ENCODE measurements around the gene AIPL1.

AIPL1 gene

DNA sequence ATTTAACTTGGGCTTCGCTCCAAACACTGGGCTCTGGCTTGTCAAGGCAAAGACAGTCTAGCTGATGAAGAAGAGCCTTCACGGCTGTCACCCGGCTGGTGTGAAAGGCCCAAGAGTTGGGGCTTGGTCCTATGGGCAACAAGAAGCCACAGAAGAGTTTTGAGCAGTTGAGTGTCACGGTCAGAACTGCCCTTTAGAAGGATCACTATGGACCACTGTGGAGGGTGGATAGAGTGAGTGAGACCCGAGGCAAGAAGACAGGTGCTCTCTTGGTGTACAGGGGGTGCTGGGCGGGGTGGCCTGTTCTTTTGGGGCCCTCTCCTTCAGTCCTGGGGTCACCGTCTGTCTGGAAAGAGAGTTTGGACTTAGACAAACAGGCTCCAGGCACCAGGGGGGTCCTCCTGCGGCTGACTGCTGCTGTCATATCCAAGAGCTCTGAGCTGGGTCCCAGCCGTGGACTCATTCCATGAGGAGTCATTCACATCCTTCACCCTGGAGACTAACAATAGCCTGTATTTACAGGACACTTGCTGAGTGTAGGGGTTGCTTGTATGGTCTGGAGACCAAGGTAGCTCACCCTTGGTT is 11.7 kb upstream of the AIPL1 start:
- peaks cover 14% of the 10 kb centered on the region for H3K36me3 ChIP-seq (ENCODE audit: insufficient read depth, low read length)
- no peaks in the 10 kb centered on the region for H3K9me3 ChIP-seq (ENCODE audit: control insufficient read depth, insufficient read depth, low read length)
- no peak overlapping the region for H3K9ac ChIP-seq (ENCODE audit: low read depth, low read length)
- peaks cover 3% of the 10 kb centered on the region; the same call in 1 of the 2 replicates for H3K4me1 ChIP-seq (ENCODE audit: insufficient read depth, low read length)

DNA sequence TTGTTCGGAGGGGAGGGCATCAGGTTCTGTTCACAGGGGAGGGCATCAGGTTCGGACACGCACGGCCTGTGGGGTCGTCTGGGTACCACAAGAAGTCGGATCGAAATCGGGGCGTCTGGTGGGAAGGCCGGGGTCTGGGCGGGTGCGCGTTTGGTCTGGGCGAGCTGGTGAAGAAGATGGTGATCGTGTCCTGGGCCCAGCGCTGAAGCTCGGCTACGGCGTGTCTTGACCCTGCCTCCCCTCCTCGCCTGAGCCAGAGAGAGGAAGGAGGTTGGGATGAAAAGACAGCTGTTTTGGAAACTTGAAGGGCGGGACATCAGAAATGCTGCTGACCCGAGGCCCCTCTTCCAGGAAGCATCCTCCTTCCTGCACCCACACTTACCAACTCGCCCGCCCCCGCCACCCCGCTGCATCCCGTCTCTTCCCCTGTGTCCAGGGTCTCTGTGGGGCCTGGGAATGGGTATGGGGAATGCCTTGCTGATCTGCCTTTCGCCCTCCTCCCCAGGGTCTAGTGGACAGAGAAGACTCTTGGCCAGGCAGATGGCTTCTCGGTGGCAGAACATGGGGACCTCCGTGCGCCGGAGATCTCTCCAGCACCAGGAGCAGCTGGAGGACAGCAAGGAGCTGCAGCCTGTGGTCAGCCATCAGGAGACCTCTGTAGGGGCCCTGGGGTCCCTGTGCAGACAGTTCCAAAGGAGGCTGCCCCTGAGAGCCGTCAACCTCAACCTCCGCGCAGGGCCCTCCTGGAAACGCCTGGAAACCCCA is 9.8 kb upstream of the AIPL1 start:
- Histone ChIP-seq H3K9me3 (ENCODE audit: control insufficient read depth, insufficient read depth, low read length) (no peaks in the 10 kb centered on the region), H3K36me3 (ENCODE audit: insufficient read depth, low read length) (peaks cover 13% of the 10 kb centered on the region), H3K4me1 (ENCODE audit: insufficient read depth, low read length) (peaks cover 5% of the 10 kb centered on the region), H3K9ac (ENCODE audit: low read depth, low read length) (peak overlapping the region; percentile 81)

DNA sequence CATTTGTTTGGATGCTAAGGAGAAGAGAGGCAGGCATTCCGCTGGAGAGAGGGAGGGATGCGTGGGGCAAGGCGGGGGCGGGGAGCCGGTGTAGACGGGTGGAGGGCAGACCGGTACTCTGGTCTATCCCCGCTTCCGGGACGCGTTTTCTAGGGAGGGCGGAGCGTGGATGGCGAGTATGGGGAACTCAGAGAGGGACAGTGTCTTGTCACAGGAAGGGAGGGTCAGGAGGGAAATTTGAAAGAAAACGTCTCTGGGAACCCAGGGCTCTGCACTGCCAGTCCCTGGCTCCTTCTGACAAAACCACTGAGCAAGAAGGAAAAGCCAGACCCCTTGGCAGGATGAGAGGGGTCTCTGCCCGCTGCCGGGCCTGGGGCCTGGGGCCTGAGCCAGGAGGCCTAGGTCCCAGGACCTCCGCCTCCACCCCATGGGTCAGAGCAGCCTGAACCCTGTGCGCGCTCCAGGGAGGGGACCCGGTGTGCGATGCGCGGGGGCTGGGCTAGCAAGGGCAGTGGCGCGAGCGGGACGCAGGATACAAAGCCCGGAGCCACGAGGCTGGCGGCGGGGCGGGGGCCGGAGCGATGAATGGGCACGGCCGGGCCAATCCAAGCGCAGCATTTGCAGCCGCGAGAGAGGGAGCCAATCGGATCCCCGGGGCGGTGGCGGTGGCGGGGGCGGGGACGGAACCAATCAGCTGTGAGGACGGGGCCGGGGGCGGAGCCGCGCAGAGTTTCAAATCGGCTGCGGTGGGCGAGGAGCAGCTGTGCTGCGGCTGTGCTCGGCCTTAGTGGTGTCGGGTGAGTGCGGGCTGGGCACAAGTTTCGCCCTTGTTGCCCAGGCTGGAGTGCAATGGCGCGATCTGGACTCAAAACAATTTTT is 9.0 kb upstream of the AIPL1 start, which contains the start of gene PIMREG:
PIMREG (plus strand) TSS at position 764 of the 879 bp plus-strand sequence. CDS start 656 bp downstream, outside the sequence.
- Histone ChIP-seq H3K36me3 (ENCODE audit: insufficient read depth, low read length) (peaks cover 7% of the 10 kb centered on the region), H3K9me3 (ENCODE audit: control insufficient read depth, insufficient read depth, low read length) (peaks cover 3% of the 10 kb centered on the region; the same call in 1 of the 2 replicates), H3K4me1 (ENCODE audit: insufficient read depth, low read length) (peaks cover 9% of the 10 kb centered on the region), H3K9ac (ENCODE audit: low read depth, low read length) (peak within 1 kb of the TSS; percentile 81)

DNA sequence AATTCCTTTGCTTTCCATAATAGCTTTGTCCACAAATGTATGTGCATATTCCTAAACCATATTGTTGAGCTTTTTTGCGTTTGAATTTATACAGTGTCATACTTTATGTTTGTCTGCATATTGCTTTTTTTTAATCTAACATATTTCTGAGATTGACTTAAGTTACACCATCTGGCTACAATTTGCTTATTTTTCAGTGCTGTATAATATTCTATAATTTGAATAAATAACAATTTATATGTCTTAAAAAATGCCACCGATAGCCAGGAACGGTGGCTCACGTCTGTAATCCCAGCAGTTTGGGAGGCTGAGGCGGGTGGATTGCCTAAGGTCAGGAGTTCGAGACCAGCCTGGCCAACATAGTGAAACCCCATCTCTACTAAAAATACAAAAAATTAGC is 7.9 kb upstream of the AIPL1 start:
- Histone ChIP-seq H3K9me3 (ENCODE audit: control insufficient read depth, insufficient read depth, low read length) (peaks cover 3% of the 10 kb centered on the region; the same call in 1 of the 2 replicates), H3K36me3 (ENCODE audit: insufficient read depth, low read length) (peaks cover 7% of the 10 kb centered on the region), H3K4me1 (ENCODE audit: insufficient read depth, low read length) (peaks cover 9% of the 10 kb centered on the region), H3K9ac (ENCODE audit: low read depth, low read length) (no peak overlapping the region)

DNA sequence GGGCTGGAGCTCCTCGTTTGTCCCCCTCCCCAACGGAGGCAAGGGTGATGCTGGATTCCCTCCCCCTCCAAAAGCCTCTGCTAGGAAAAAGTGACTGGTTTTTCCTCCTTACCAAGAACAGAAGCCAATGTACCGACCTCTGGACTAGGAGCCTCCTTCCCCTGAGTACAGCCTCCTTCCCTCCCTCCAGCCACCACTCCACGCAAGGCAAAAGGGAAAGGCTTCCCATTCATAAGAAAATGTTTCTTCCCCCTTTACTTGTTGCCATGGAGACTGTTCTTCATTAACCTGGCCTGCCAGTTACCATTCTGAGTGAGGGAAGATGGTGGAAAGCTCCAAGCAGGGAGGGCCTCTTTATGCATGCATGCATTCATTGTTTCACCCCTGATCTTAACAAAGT is 5.0 kb upstream of the AIPL1 start:
- peaks cover 3% of the 10 kb centered on the region; the same call in 1 of the 2 replicates for H3K9me3 ChIP-seq (ENCODE audit: control insufficient read depth, insufficient read depth, low read length)
- H3K9ac ChIP-seq (ENCODE audit: low read depth, low read length) = no peak overlapping the region
- peaks cover 11% of the 10 kb centered on the region; the same call in 1 of the 2 replicates for H3K4me1 ChIP-seq (ENCODE audit: insufficient read depth, low read length)
- no peaks in the 10 kb centered on the region for H3K36me3 ChIP-seq (ENCODE audit: insufficient read depth, low read length)

DNA sequence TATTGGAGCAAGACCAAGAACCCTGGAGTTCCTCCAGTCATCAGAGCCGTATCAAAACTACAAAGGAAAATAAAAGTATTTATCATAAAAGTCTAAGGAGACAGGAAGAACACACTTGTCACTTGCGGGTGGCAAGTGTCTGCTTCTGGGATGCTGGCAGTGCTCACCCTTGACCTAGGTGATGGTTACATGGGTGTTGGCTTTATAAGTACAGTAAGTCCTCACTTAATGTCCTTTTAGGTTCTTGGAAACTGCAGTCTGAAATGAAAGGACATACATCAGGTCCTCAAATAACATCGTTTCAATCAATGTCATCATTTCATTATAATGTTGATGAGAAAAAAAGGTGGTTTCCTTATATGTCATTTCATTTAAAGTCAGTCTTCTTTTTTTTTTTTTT is 3.0 kb upstream of the AIPL1 start:
- no peak overlapping the region for H3K9ac ChIP-seq (ENCODE audit: low read depth, low read length)

DNA sequence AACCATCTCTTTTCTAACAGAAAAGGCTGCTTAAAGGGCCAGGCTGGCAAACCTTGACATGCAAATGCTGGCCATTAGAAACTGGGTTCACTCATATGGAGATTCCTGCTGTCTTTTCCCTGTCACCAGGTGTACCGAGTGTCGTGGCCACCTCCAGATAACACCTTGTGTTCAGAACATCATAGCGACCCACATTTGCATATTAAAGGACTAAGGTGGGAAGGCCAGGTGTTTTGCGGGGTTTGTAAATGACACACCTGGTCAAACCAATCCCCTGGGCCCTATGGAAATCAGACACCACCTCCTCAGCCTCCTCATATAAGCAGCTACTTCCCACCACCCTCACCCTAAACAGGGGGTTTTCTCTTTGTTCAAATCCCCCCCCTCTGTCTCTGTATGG is 2.5 kb upstream of the AIPL1 start:
- H3K9ac ChIP-seq (ENCODE audit: low read depth, low read length) = no peak overlapping the region
- no peaks in the 10 kb centered on the region for H3K36me3 ChIP-seq (ENCODE audit: insufficient read depth, low read length)
- H3K9me3 ChIP-seq (ENCODE audit: control insufficient read depth, insufficient read depth, low read length) = peaks cover 3% of the 10 kb centered on the region; the same call in 1 of the 2 replicates
- peaks cover 11% of the 10 kb centered on the region; the same call in 1 of the 2 replicates for H3K4me1 ChIP-seq (ENCODE audit: insufficient read depth, low read length)

More for the DNA sequence above, 3.0 kb upstream of the AIPL1 start:
- Histone ChIP-seq H3K9me3 (ENCODE audit: control insufficient read depth, insufficient read depth, low read length) (peaks cover 3% of the 10 kb centered on the region; the same call in 1 of the 2 replicates), H3K4me1 (ENCODE audit: insufficient read depth, low read length) (peaks cover 11% of the 10 kb centered on the region; the same call in 1 of the 2 replicates), H3K36me3 (ENCODE audit: insufficient read depth, low read length) (no peaks in the 10 kb centered on the region)

DNA sequence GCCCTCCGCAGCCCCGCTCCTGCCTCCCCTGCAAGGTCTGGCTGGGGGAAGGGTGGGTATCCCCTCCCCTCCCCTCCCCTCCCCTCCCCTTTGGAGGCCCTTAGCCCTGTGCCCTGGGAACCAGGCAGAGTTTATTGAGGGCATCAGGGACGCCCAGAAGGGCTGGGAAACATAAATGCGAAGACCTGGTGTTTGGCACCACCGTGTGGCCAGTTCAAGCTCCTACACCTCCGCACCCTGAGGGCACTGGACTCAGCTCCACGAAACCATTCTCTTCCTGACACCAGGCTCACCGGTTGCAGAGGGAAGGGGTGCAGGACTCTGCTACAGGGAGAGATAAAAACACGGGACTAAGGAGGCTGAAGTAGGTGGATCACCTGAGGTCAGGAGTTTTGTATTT is 1.0 kb upstream of the AIPL1 start:
- Histone ChIP-seq H3K9me3 (ENCODE audit: control insufficient read depth, insufficient read depth, low read length) (peaks cover 4% of the 10 kb centered on the region; the same call in 1 of the 2 replicates), H3K4me1 (ENCODE audit: insufficient read depth, low read length) (peaks cover 11% of the 10 kb centered on the region; the same call in 1 of the 2 replicates), H3K9ac (ENCODE audit: low read depth, low read length) (no peak overlapping the region), H3K36me3 (ENCODE audit: insufficient read depth, low read length) (no peaks in the 10 kb centered on the region)

DNA sequence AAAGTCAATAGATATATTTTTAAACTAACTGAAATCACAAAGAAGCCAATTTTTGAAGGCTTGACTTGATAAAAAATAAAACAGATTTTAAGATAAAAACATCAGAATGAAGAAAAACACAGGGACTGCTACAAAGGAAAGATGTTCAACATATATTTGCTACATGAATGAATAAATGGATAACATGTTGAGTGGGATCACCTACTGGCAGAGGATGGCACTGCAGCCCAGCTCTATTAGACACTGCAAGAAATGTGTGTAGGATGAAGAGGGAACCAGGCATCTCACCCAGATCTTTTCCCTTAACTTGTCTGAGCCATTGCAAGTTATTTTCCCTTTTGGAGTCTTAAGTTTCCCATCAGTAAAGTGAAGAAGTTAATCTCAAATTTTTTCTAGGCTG is 4.2 kb downstream of the AIPL1 start:
- Histone ChIP-seq H3K36me3 (ENCODE audit: insufficient read depth, low read length) (no peaks in the 10 kb centered on the region), H3K4me1 (ENCODE audit: insufficient read depth, low read length) (no peaks in the 10 kb centered on the region), H3K9me3 (ENCODE audit: control insufficient read depth, insufficient read depth, low read length) (0 out of 2 replicates have a peak, but pooled peaks cover 6% of the 10 kb centered on the region), H3K9ac (ENCODE audit: low read depth, low read length) (no peak overlapping the region)

DNA sequence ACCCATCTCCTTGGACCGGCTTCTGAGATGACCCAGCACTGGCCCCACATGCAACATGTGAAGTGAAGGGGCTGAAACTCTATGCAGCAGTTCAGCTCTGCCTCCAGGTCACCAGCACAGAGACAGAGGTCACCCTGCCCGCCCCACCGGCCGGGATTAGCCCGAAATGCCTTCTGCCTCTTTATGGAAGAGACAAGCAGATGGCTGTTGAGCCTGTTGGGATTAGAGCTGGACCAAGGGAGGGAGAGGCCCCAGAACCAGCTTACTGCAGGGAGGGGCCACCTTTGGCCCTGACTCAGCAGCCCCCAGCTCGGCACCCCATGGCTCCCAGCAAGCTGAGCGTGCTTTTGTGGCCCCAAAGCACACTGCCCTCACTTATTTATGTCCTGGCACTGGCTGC is 5.7 kb downstream of the AIPL1 start:
- Histone ChIP-seq H3K9ac (ENCODE audit: low read depth, low read length) (no peak overlapping the region), H3K36me3 (ENCODE audit: insufficient read depth, low read length) (no peaks in the 10 kb centered on the region), H3K4me1 (ENCODE audit: insufficient read depth, low read length) (no peaks in the 10 kb centered on the region), H3K9me3 (ENCODE audit: control insufficient read depth, insufficient read depth, low read length) (0 out of 2 replicates have a peak, but pooled peaks cover 6% of the 10 kb centered on the region)

DNA sequence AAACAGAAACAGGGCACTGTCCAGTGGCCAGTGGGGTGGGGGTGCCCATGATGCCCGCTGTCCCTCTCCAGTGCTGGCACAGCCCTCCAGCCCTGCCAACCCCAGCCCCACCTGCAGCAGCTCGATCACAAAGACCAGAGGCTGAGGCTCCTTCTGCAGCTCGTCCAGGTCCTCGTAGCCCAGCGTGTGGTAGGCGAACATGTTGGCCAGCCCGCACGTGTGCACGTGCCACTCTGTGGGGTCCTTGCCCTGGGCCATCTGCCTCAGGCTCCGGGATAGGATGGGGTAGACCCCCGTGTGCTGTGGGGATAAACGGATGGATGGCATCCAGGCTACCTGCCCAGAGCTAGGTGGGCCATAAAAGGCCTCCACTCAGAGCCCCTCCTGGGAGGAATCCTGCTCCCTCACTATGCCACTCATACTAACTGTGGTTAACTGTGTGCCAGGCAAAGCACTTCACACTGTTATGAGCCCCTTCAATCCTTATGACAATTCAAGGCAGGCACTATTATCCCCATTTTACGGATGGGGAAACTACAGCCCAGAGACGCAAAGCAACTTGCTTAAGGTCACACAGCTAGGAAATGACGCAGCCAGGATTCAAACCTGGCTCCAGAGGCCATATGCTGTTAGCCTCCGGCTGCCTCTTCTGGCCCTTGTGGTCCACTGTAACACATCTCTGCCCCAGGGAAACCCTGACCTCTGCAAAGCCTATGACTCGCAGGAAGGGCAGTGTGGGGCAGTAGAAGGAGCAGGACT is 6.5 kb downstream of the AIPL1 start:
- H3K36me3 ChIP-seq (ENCODE audit: insufficient read depth, low read length) = no peaks in the 10 kb centered on the region
- no peaks in the 10 kb centered on the region for H3K4me1 ChIP-seq (ENCODE audit: insufficient read depth, low read length)
- 0 out of 2 replicates have a peak, but pooled peaks cover 6% of the 10 kb centered on the region for H3K9me3 ChIP-seq (ENCODE audit: control insufficient read depth, insufficient read depth, low read length)
- no peak overlapping the region for H3K9ac ChIP-seq (ENCODE audit: low read depth, low read length)

DNA sequence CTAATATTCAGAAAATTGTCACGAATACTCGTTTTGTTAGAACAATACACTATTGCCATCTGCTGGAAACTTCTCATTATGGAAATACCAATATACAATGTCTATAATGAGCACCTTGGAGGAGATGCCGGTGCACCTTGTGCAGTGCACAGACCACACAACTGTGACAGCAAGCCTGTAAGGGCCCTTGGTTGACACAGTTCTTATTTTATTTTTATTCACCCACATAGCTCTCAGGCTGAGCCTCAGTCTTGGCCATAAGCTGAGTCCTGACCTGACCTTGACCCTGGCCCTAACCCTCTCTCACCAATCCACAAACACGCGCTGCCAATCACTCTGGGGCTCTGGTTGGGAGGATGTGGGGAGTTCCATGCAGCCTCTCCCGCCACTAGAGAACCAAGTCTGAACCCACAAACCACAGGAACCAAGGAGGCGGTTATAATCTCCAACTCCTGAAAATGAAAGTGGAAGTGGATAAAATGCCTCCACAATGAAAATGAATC is 7.6 kb downstream of the AIPL1 start:
- Histone ChIP-seq H3K9ac (ENCODE audit: low read depth, low read length) (no peak overlapping the region), H3K9me3 (ENCODE audit: control insufficient read depth, insufficient read depth, low read length) (0 out of 2 replicates have a peak, but pooled peaks cover 6% of the 10 kb centered on the region), H3K36me3 (ENCODE audit: insufficient read depth, low read length) (no peaks in the 10 kb centered on the region), H3K4me1 (ENCODE audit: insufficient read depth, low read length) (no peaks in the 10 kb centered on the region)

DNA sequence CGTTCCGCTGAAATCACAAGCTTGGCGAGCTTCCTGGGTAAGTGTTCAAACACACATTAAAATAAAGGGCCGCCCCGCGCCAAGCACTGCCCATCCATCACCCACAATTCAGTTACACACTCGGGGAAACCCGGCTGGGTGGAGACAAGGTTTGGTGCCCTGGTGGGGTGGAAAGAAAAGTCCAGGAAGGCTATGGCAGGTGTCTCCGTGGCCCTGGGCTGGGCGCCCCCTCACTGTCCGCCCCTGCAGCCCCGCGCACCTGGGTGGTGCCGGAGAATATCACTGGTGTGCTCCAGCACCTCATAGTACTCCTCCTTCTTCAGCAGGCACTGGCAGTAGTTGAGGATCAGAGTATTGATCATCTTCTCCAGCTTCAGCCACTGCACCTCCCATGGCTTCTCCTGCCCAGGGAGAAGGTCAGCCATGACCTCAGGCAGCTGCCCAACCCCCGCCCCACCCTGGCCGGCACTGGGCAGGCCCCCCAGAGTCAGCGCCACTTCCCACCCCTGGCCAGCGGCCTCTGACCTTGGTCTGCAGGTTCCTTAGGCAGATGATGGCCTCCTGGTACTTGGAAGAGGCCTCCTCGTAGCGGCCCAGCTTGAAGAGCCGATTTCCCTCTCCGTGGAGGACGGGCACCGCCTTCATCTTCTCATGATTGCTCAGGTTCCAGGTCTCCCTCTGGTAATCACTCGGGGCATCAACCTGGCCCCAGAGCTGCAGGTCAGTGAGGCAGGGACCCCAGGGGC is 8.4 kb downstream of the AIPL1 start:
- Histone ChIP-seq H3K9me3 (ENCODE audit: control insufficient read depth, insufficient read depth, low read length) (0 out of 2 replicates have a peak, but pooled peaks cover 6% of the 10 kb centered on the region), H3K36me3 (ENCODE audit: insufficient read depth, low read length) (no peaks in the 10 kb centered on the region), H3K4me1 (ENCODE audit: insufficient read depth, low read length) (no peaks in the 10 kb centered on the region), H3K9ac (ENCODE audit: low read depth, low read length) (no peak overlapping the region)
